ENCODE data around the gene CPNE5.
"Not testable (repeated sequence)": the region's sequence is repeated elsewhere in the genome, so short reads cannot be mapped to it uniquely, and the experiment has no call there.

Gene CPNE5

GRCh38 chr6:36720251-36721141 lies 118.7 kb downstream of the CPNE5 start:
- no peak for DNase-seq

- no peak for DNase-seq
These were observed 120.1 kb downstream of the CPNE5 start for GRCh38 chr6:36719126-36719525.

- no peak for DNase-seq
These were observed 120.7 kb downstream of the CPNE5 start for GRCh38 chr6:36718560-36718959.

GRCh38 chr6:36717871-36718540 lies 121.2 kb downstream of the CPNE5 start:
- DNase-seq = no peak

DNA sequence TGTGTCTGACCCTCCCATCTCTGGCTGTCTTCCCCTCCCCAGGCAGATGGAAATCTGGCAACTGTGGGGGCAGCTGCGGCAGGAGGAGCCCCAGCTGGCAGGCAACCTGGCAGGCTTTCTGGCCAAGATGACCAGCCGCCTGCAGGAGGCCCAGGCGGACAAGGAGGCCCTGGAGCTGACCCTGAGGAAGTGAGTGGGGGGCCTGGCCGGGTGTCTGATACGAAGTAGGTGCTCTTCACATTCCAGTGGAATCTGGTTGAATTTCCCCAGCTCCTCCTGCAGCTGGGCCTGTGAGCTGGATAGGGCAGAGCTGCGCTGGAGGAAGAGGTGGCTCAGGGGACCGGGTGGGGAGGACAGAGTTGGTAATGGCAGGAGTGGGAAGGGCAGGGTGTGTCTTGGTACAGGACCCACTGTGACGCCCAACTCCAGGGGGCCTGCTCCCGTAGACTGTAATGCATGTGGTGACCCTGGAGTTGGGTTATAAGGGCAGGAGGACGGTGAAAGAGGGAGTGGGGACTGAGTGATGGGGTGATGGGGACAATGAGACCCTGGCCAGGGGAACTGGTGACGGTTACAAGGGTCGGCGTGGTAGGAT lies 121.9 kb downstream of the CPNE5 start:
- no peak for DNase-seq

- DNase-seq = no peak
These were observed 122.7 kb downstream of the CPNE5 start for GRCh38 chr6:36716476-36717093.

DNA sequence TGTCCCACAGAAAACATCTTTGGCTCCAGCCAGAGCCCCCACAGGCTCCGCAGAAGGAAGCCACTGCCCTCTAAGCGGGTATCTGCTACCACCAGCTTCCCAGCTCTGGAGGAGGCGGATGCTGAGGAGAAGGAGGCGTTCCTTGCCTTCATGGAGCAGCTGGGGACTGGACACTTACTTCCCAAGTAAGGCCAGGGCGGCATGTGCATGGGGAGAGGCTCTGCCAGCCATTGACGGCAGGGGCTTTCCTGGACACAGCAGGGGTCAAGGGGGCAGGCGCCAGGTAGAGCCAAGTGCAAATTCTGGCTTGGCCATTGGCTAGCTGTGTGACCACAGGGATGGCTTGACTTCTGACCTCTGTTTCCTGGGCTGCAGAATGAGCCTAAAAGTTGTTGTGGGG lies 123.8 kb downstream of the CPNE5 start:
- DNase-seq = no peak

DNA sequence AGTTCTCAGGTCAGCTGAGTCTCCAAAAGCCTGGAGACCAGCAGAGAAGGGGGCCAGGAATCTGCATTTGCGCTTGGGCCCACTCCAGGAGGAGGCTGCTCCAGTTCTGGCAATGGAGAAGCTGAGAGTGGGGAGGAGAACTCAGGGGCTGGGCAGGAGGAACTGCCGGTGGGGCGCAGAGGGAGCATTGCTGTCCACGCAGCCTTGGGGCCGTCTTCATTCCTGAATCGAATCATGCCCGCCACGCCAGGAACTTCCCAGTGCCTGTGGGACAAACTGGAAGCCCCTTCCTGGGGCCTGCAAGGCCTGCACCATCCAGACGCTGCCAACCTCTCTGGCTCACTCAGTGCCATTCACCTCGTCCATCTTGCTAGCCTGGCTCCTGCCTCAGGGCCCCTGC lies 124.7 kb downstream of the CPNE5 start:
- no peak for DNase-seq

DNA sequence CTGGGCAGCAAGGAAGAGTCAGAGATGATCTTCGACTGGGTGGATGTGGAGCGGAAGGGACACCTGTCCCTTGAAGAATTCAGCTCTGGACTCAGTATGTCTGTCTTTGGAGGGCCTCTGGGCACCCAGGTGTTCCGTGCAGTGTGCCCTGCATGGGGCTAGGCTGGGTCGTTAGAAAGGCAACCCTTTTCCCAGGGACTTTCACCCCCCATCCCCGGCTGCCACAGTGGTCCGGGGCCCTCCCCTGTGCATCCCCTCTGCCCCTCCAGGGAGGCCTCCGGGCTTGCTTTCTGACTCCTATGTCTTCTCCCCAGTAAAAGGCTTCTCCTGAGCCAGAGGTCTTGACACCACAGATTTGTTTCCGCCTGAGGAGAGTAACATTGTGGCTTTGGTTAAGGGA lies 125.4 kb downstream of the CPNE5 start:
- DNase-seq = no peak

- no peak for DNase-seq
These were observed 126.4 kb downstream of the CPNE5 start for GRCh38 chr6:36712816-36713215.

- no peak for DNase-seq
These were observed 132.9 kb downstream of the CPNE5 start for GRCh38 chr6:36706339-36706738.

DNA sequence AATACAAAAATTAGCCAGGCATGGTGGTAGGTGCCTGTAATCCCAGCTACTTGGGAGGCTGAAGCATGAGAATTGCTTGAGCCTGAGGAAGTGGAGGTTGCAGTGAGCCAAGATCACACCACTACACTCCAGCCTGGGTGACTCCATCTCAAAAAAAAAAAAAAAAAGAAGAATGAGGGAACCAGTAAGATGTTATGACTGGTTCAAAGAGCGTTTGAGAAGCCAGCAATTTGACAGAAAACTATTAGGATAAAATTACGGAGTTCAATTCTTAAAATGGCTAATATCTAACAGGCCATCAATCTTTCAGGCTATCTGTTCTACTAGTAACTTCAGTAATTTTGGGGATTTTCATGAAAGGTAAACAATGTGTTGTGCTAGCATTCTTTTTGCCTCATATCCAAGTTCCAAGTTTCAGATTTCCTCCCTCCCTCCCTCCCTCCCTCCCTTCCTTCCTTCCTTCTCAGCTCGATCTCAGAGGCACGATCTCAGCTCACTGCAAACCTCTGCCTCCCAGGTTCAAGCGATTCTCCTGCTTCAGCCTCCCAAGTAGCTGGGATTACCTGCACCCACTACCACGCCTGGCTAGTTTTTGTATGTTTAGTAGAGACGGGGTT lies 134.2 kb downstream of the CPNE5 start:
- not testable (repeated sequence) for DNase-seq

DNA sequence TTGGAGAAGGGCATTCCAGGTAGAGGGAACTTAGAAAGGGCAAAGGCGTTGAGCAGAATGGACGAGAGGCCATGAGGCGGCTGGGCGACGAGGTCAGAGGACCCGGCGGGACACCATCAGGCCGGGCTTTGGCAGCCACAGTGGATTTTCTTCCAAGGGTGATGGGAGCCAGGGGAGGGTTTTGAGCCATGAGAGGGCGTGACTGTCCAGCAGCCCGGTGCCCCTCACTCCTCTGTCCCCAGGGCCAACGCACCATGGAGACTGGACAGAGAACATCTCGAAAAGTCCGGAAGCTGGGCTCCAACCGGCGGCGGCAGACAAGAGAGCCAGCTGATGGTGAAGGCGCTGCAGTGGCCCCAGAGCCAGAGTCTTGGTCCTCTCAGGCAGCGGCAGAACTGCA lies 135.3 kb downstream of the CPNE5 start:
- DNase-seq = no peak

DNA sequence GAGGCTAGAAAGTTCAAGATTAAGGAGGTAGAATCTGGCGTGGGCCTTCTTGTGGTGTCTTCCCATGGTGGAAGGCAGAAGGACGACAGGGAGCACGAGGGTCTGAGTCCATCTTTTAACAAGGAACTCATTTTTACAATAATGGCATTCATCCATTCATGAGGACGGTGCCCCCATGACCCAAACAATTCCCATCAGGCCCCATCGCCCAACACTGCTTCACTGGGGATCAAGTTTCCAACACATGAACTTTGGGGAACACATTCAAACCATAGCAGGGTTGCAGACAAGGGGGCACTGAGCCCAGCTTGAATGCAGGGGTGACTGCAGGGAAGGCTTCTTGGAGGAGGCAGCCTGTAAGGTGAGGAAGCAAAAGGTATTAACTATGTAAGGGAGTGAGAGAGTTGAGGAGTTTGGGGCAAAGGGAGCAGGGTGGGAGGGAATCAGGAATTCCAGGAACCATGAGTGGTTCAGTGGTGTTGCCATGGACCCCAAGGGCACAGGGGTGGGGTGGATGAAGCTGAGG lies 136.1 kb downstream of the CPNE5 start:
- DNase-seq = no peak

DNA sequence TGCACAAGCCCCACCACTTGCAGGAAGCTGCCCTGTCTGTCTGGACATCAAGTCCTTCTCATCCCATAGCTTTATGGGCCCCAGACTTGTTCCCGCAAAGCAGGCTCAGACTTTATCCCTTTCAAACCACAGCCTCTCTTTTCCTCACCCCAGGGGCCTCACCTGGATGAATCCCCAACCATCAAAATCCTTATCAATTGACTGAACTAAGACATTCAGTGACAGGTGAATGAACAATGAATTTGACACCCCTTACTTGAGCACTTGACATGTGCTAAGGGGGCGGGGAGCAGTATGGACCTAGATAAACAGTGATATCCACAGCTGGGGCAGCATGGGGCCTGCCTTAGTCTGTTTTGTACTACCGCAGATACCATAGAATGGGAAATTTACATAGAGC lies 136.6 kb downstream of the CPNE5 start:
- DNase-seq = no peak

- peak in 1 of 2 donors; percentile 27 for DNase-seq
These were observed 137.7 kb downstream of the CPNE5 start for GRCh38 chr6:36701401-36701991.

- DNase-seq = no peak
These were observed 138.4 kb downstream of the CPNE5 start for GRCh38 chr6:36700831-36701230.

DNA sequence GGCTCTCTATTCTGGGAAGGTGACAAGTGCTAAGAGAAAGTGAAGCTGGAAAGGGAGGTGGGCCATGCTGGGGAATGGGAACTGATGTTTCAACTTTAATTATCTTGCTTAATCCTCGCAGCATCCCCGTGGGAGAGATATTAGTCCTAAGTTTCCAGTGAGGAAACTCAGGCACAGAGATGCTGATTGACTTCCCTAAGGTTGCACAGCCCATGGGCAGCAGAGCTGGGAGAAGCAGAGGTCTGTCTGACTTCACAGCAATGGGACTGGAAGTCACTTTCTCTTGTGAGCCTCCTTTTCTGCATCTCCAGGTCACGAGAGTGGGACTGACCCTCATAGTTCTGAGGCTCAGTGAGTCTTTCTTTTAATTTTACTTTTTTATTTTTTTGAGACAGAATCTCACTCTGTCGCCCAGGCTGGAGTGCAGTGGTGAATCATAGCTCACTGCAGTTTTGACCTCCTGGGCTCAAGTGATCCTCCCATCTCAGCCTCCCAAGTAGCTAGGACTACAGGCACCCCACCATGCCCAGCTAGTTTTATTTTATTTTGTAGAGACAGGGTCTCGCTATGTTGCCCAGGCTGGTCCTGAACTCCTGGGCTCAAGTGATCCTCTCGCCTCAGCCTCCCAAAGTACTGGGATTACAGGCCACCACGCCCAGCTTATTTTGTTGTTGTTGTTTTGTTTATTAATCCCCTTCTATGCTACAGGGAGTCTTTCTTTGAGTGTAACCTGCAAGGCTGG lies 139.0 kb downstream of the CPNE5 start:
- no peak for DNase-seq

- no peak for DNase-seq
These were observed 139.9 kb downstream of the CPNE5 start for GRCh38 chr6:36699348-36699747.

DNA sequence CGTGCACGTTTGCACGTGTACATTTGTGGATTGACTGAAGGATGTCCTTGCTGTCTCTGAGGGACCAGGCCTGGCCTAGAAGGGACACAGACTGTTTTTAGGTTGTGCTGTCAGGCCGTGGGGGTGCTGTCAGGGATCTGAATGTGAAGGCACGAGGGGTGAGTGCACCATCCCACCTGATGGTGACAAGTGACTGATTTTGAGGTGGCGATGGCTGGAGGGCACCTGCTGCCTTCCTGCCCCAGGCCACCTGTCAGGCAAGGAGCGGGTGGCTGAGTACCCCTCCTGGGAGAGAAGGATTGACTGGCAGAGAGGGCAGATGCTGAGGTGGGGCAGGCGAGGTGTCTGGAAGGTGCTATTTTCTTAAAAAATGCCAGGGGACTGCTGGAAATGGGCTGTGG lies 140.4 kb downstream of the CPNE5 start:
- DNase-seq = no peak

GRCh38 chr6:36698196-36698595 lies 141.0 kb downstream of the CPNE5 start:
- DNase-seq = no peak

DNA sequence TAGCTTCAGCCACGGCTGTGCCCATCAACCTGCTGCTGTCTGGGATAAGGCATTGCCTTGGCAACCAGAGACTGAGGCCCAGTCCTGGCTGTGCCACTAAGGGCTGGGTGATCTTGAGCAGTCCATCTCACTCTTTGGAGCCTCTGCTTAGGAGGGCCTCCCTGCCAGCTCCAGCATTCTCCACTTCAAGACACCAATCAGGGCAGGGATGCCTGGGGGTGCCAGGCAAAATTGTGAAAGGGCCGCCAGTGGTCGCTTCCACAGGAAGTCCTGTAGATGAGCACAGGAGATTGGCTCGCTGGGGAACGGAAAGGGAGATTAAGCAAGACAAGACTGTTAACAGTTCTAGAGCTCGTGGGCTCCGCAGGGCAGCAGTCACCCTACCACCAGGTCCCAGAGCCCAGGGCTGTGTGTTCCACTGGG lies 141.8 kb downstream of the CPNE5 start, which contains the start of gene RAB44:
Gene RAB44 (plus strand): TSS at position 346 of the 423 bp plus-strand sequence. CDS start 6,410 bp downstream, outside the sequence.
- peak in 1 of 2 donors; percentile 27 for DNase-seq

Measured in CD4-positive, alpha-beta T cell treated with Interleukin-1 beta for 1 hour (primary cell).